Cardiac muscle cell (in vitro differentiated cells and primary cell): ENCODE data around the gene PMPCB. TPM values are rescaled to one million over a fixed set of nuclear protein-coding genes. Genes with fewer than 3 reads are reported as not detected.
A peak's percentile ranks its signal among the peaks of the same experiment; 100 is the strongest.

Experiments used
- DNase-seq, 2 donors: peaks; one replicate each; pipeline versions ENCODE4 v3.0.0 to v3.0.0-alpha.2; 2010 to 2017; ENCODE audit warnings: low read depth in 1 of 2, low spot score in 1 of 2
- H3K27ac ChIP-seq: fragments of 200-600 bp; sonication (generic); 2 replicates; pipeline ENCODE4 v1.5.1; 2016
- H3K27me3 ChIP-seq: fragments of 200-600 bp; sonication (generic); 2 replicates; pipeline ENCODE4 v1.6.0; 2016; ENCODE audit warnings: control low read depth
- H3K36me3 ChIP-seq: fragments of 200-600 bp; sonication (generic); 2 replicates; pipeline ENCODE4 v1.5.1; 2016; ENCODE audit warnings: control low read depth
- H3K4me1 ChIP-seq: fragments of 200-600 bp; sonication (generic); 2 replicates; pipeline ENCODE4 v1.8.1; 2017; ENCODE audit warnings: low read depth, mild to moderate bottlenecking, mixed run types
- H3K4me3 ChIP-seq: fragments of 200-600 bp; sonication (generic); 2 replicates; pipeline ENCODE4 v1.5.1; 2016; ENCODE audit warnings: mild to moderate bottlenecking
- H3K9me3 ChIP-seq: fragments of 200-600 bp; sonication (generic); 2 replicates; pipeline ENCODE4 v1.5.1; 2017; ENCODE audit warnings: low read depth, mild to moderate bottlenecking, control low read depth
- CTCF ChIP-seq: IDR thresholded peaks from 2 replicates; pipeline ENCODE4 v1.5.1; 2012; ENCODE audit warnings: low read depth, mild to moderate bottlenecking, low read length
- polyA plus RNA-seq: library from polyadenylated mRNA; unstranded; fragments of >200 nt; fragmentation: Nextera tagmentation; extraction: Ambion mirVana; gene quantifications from 2 replicates; pipeline ENCODE4 v1.2.1, GENCODE V29; 2016
- total RNA-seq: library from RNA; depleted of rRNA; stranded (reverse); fragments of >200 nt; gene quantifications from 2 replicates; pipeline ENCODE4 v1.2.3, GENCODE V29; 2016

Gene PMPCB
- total and polyA plus RNA-seq, 2 experiments from 2014 or later: 67.4 to 92.2 TPM

DNA sequence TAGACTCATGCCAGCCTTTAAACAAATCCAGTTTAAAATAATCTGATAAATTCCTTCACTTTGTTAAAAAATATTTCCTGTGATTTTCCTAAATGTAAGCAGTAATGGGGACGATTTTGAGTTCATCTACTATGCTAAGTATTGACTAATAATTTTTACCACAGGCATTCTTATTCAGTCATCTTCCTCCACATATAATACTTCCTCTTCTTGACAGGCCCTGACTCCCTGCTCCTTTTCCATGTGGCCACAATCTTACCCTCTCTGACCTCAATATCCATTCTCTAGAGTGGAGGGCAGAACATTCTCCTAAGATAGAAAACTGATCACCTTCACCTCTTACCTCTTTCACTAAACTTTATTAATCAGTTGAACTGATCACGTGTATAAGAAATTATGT is 39.5 kb downstream of the PMPCB start:
- Histone ChIP-seq H3K4me1 (no peaks in the 10 kb centered on the region), H3K9me3 (no peaks in the 10 kb centered on the region), H3K27ac (no peak overlapping the region), H3K36me3 (peaks cover 41% of the 10 kb centered on the region), H3K27me3 (no peaks in the 10 kb centered on the region), H3K4me3 (no peak overlapping the region)
- no peak for DNase-seq
- no peak for TF ChIP-seq CTCF

DNA sequence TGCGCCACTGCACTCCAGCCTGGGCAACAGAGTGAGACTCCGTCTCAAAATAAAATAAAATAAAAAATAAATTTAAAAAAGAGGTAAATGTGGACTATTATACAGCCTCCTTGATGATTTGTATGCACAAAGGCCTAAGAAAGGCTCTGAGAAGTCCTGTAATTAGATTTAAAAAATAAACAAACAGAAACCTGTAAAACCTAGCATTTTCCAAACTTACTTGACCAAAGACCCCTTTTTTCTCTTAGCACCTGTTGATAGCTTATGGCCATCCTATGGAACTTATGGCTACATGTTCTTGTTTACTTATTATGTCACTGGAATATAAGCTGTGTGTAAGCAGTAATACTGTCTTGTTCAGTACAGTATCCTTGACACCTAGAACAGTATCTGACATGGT is 41.6 kb downstream of the PMPCB start:
- DNase-seq: no peak
- H3K36me3 ChIP-seq: peaks cover 44% of the 10 kb centered on the region

GRCh38 chr7:103341466-103341865 is 44.2 kb downstream of the PMPCB start:
- Histone ChIP-seq H3K27ac (peak overlapping the region; percentile 5), H3K4me3 (no peak overlapping the region), H3K4me1 (peaks cover 4% of the 10 kb centered on the region), H3K27me3 (no peaks in the 10 kb centered on the region), H3K36me3 (peaks cover 34% of the 10 kb centered on the region), H3K9me3 (no peaks in the 10 kb centered on the region)
- no peak for DNase-seq
- TF ChIP-seq CTCF: no peak

More for the DNA sequence above, 41.6 kb downstream of the PMPCB start:
- no peak for TF ChIP-seq CTCF
- H3K4me1 ChIP-seq: peaks cover 4% of the 10 kb centered on the region
- no peaks in the 10 kb centered on the region for H3K9me3 ChIP-seq
- H3K27me3 ChIP-seq: no peaks in the 10 kb centered on the region
- no peak overlapping the region for H3K4me3 ChIP-seq
- no peak overlapping the region for H3K27ac ChIP-seq

GRCh38 chr7:103343332-103343731 is 46.1 kb downstream of the PMPCB start:
- peak overlapping the region; percentile 86 for H3K4me3 ChIP-seq

DNA sequence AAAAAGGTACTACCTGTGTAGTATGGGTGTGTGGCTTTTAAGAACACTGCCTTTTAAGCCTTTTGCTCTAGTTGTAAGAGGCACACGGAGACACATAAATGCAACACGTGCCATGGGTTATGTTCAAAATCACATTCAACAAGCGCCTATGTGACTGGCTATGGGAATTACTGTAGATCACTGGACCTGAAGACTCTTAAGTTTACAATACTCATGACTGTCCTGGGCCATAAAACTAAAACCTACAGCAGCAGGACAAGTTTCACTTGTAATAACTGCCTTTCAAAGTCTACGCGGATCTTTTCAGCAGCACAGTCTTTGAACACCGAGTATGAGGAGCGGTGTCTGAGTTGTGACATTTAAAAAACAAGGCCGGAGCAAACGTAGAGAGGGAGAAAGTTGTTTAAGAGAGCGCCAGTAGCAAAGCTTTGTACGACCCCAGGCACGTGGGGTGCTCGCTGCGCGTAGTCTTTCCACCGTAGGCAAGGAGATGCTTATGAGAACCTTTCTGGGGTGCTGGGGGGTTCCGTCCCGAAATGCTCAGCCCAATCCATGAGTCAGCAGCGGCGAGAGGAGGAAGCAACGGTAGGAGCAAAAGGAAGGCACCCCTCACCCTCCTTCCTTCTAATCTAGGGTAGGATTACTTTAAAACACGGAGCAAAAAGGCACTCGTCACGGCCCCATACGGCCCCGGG is 46.7 kb downstream of the PMPCB start:
- H3K27ac ChIP-seq: peak overlapping the region; percentile 76
- DNase-seq: peak; percentile 23
- H3K9me3 ChIP-seq: no peaks in the 10 kb centered on the region
- H3K4me3 ChIP-seq: peak overlapping the region; percentile 86
- no peaks in the 10 kb centered on the region for H3K27me3 ChIP-seq
- no peak for TF ChIP-seq CTCF
- peaks cover 7% of the 10 kb centered on the region for H3K4me1 ChIP-seq
- peaks cover 19% of the 10 kb centered on the region for H3K36me3 ChIP-seq

More at GRCh38 chr7:103343332-103343731, 46.1 kb downstream of the PMPCB start:
- peaks cover 5% of the 10 kb centered on the region for H3K4me1 ChIP-seq
- peaks cover 19% of the 10 kb centered on the region for H3K36me3 ChIP-seq
- no peak overlapping the region for H3K27ac ChIP-seq
- no peaks in the 10 kb centered on the region for H3K27me3 ChIP-seq
- TF ChIP-seq CTCF: no peak
- H3K9me3 ChIP-seq: no peaks in the 10 kb centered on the region
- DNase-seq: no peak
